Heart left ventricle (tissue), 13 donors: ENCODE results near the gene ALPP.
"Not testable (repeated sequence)": the region's sequence is repeated elsewhere in the genome, so short reads cannot be mapped to it uniquely, and the experiment has no call there.

Experiments
- POLR2A ChIP-seq, 2 donors: fragments of 450-650 bp; IDR thresholded peaks; one replicate each; pipeline ENCODE4 v1.6.1; 2017; ENCODE audit warnings: antibody characterized with exemption in 2 of 2, mild to moderate bottlenecking in 2 of 2, moderate library complexity in 2 of 2
- TF ChIP-seq, protein P1 (sequence below), 12 donors: fragments of 200-600 bp; sonication (generic) in 4 of 12; IDR thresholded peaks; one replicate each; pipeline versions ENCODE4 v1.5.0 to v1.8.0; 2018 to 2022; ENCODE audit warnings: antibody characterized with exemption in 12 of 12, mild to moderate bottlenecking in 5 of 12
- donor health status: ischemic (EF 13 %, LVEDD 7.1; RV severe dilation, severe dysfunction).
- donor health status: DM: no; HTN: yes; CAD: no.
- donor health status: DM: no; HTN: no; CAD: no.
- donor health status: ischemic (EF 25% LVEDD 6.9; RV normal size, moderate dysfunction).
- donor health status: ischemic (EF 25% LVEDD 5.7; RV mildly dilated, moderate dysfunction).
- donor health status: ischemic (EF 35%, LVEDD 5.7; RV mildly dilated, moderate dysfunction).
- donor health status: nonischemic (EF 11% LVEDD 7.7; RV severe dilation, severe dysfunction).
- donor health status: DM: yes; HTN: yes; CAD: no.
- donor health status: PGD.
- donor health status: ischemic (EF 29% LVEDD 5.4; RV normal size, mild dysfunction).
- donor health status: nonischemic (EF 23%, LVEDD 6.1; RV moderate dilation, normal function).

GRCh38 chr2:232334136-232334884, 44.2 kb upstream of the ALPP start:
- TF ChIP-seq, protein P1, sequence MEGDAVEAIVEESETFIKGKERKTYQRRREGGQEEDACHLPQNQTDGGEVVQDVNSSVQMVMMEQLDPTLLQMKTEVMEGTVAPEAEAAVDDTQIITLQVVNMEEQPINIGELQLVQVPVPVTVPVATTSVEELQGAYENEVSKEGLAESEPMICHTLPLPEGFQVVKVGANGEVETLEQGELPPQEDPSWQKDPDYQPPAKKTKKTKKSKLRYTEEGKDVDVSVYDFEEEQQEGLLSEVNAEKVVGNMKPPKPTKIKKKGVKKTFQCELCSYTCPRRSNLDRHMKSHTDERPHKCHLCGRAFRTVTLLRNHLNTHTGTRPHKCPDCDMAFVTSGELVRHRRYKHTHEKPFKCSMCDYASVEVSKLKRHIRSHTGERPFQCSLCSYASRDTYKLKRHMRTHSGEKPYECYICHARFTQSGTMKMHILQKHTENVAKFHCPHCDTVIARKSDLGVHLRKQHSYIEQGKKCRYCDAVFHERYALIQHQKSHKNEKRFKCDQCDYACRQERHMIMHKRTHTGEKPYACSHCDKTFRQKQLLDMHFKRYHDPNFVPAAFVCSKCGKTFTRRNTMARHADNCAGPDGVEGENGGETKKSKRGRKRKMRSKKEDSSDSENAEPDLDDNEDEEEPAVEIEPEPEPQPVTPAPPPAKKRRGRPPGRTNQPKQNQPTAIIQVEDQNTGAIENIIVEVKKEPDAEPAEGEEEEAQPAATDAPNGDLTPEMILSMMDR (IDR thresholded peaks at IDR 0.05), result not testable (repeated sequence)
- TF ChIP-seq POLR2A (IDR thresholded peaks at IDR 0.05), result not testable (repeated sequence)
